Measurements from ENCODE around the gene PLEKHA6.

PLEKHA6 gene

GRCh38 chr1:204192589-204193352, 167.0 kb downstream of the PLEKHA6 start:
- TF ChIP-seq TOX (CRISPR knock-in tag; IDR thresholded peaks at IDR 0.05; ENCODE audit: borderline replicate concordance) (no peak), TCF4 (CRISPR knock-in tag; IDR thresholded peaks at IDR 0.05; ENCODE audit: borderline replicate concordance) (no peak), SNAI2 (CRISPR knock-in tag; IDR thresholded peaks at IDR 0.05) (no peak), ZNF565 (CRISPR knock-in tag; conservative IDR thresholded peaks at IDR 0.05; ENCODE audit: low read depth) (no peak), OSR1 (CRISPR knock-in tag; IDR thresholded peaks at IDR 0.05) (no peak), ZNF8 (CRISPR knock-in tag; IDR thresholded peaks at IDR 0.05) (no peak)
- ATAC-seq: no peak

GRCh38 chr1:204192046-204192445, 167.7 kb downstream of the PLEKHA6 start:
- no peak for ATAC-seq
- TF ChIP-seq PATZ1 (CRISPR knock-in tag; IDR thresholded peaks at IDR 0.05; ENCODE audit: borderline replicate concordance) (no peak), RARB (CRISPR knock-in tag; IDR thresholded peaks at IDR 0.05) (no peak)

- no peak for TF ChIP-seq ISL1 (CRISPR knock-in tag; IDR thresholded peaks at IDR 0.05)
- no peak for ATAC-seq
Measured at GRCh38 chr1:204191456-204191855, 168.3 kb downstream of the PLEKHA6 start.

DNA sequence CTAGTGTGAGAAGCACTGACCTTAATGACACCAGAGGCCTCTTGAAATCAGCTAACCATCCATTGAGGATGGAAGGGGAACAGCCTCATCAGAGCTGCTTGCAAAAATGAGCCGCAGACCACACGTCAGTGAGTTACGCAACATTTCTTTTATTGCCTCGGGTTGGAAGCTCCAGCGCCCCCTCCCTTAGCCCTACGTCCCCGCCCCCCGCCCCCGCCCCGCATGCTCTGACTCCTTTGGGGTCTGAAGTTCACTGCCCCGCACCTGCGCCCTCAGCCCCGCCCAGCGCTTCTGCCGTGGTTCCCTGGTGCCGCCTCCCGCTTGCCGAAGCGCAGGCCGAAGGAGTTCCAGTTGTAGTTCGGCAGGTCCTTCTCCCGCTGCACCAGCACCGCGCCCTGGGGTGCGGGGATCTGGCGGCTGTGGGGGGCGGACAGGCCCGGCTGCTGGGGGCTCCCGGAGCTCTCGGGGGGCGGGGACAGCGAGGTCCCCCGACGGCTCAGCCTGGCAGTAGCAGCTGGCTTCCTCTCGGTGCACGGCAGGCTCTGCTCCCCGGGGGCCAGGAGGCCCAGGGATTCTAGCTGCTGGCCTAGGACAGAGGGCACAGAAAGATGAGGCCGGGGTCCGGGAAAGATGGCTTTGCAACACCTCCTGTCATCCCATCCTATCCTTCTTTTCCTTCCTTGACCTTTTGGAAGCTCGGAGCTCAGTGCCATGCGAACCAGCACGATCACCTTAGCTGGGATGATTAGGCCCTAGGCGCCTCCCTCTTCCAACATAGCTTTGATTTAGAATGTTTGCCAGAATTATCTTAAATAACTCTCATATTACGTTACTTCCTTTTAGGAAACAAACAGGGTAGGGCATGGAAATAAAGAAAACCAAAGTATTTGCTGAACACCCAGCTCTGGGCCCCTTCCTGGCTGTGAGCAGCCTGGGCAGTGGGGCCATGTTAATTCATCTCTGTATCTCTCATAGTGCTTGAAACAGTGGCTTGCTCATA, 169.2 kb downstream of the PLEKHA6 start:
- no peak for TF ChIP-seq CSRNP3 (CRISPR knock-in tag; IDR thresholded peaks at IDR 0.05)
- TF ChIP-seq ZNF70 (CRISPR knock-in tag; IDR thresholded peaks at IDR 0.05): no peak
- no peak for TF ChIP-seq ISL1 (CRISPR knock-in tag; IDR thresholded peaks at IDR 0.05)
- no peak for TF ChIP-seq TCF4 (CRISPR knock-in tag; IDR thresholded peaks at IDR 0.05; ENCODE audit: borderline replicate concordance)
- no peak for TF ChIP-seq SNAI2 (CRISPR knock-in tag; IDR thresholded peaks at IDR 0.05)
- no peak for TF ChIP-seq CREB5 (CRISPR knock-in tag; IDR thresholded peaks at IDR 0.05; ENCODE audit: low read depth)
- TF ChIP-seq OSR1 (CRISPR knock-in tag; IDR thresholded peaks at IDR 0.05): no peak
- no peak for TF ChIP-seq PATZ1 (CRISPR knock-in tag; IDR thresholded peaks at IDR 0.05; ENCODE audit: borderline replicate concordance)
- no peak for TF ChIP-seq ARNTL (CRISPR knock-in tag; IDR thresholded peaks at IDR 0.05; ENCODE audit: borderline replicate concordance, low read depth)
- TF ChIP-seq GLIS3 (CRISPR knock-in tag; IDR thresholded peaks at IDR 0.05): no peak
- no peak for TF ChIP-seq ZNF8 (CRISPR knock-in tag; IDR thresholded peaks at IDR 0.05)
- no peak for TF ChIP-seq ZFP3 (CRISPR knock-in tag; IDR thresholded peaks at IDR 0.05)
- no peak for TF ChIP-seq ZNF565 (CRISPR knock-in tag; conservative IDR thresholded peaks at IDR 0.05; ENCODE audit: low read depth)

GRCh38 chr1:204188959-204189639, 170.6 kb downstream of the PLEKHA6 start:
- ATAC-seq: no peak
- TF ChIP-seq GLIS3 (CRISPR knock-in tag; IDR thresholded peaks at IDR 0.05) (no peak), BACH2 (CRISPR knock-in tag; IDR thresholded peaks at IDR 0.05; ENCODE audit: borderline replicate concordance) (no peak), ZNF70 (CRISPR knock-in tag; IDR thresholded peaks at IDR 0.05) (no peak), OSR1 (CRISPR knock-in tag; IDR thresholded peaks at IDR 0.05) (no peak), CREB5 (CRISPR knock-in tag; IDR thresholded peaks at IDR 0.05; ENCODE audit: low read depth) (no peak), ARNTL (CRISPR knock-in tag; IDR thresholded peaks at IDR 0.05; ENCODE audit: borderline replicate concordance, low read depth) (no peak), ISL1 (CRISPR knock-in tag; IDR thresholded peaks at IDR 0.05) (no peak), TCF4 (CRISPR knock-in tag; IDR thresholded peaks at IDR 0.05; ENCODE audit: borderline replicate concordance) (no peak), ZFP3 (CRISPR knock-in tag; IDR thresholded peaks at IDR 0.05) (no peak), RARB (CRISPR knock-in tag; IDR thresholded peaks at IDR 0.05) (no peak), CSDC2 (CRISPR knock-in tag; IDR thresholded peaks at IDR 0.05) (no peak)
- TF ChIP-seq, protein P1, sequence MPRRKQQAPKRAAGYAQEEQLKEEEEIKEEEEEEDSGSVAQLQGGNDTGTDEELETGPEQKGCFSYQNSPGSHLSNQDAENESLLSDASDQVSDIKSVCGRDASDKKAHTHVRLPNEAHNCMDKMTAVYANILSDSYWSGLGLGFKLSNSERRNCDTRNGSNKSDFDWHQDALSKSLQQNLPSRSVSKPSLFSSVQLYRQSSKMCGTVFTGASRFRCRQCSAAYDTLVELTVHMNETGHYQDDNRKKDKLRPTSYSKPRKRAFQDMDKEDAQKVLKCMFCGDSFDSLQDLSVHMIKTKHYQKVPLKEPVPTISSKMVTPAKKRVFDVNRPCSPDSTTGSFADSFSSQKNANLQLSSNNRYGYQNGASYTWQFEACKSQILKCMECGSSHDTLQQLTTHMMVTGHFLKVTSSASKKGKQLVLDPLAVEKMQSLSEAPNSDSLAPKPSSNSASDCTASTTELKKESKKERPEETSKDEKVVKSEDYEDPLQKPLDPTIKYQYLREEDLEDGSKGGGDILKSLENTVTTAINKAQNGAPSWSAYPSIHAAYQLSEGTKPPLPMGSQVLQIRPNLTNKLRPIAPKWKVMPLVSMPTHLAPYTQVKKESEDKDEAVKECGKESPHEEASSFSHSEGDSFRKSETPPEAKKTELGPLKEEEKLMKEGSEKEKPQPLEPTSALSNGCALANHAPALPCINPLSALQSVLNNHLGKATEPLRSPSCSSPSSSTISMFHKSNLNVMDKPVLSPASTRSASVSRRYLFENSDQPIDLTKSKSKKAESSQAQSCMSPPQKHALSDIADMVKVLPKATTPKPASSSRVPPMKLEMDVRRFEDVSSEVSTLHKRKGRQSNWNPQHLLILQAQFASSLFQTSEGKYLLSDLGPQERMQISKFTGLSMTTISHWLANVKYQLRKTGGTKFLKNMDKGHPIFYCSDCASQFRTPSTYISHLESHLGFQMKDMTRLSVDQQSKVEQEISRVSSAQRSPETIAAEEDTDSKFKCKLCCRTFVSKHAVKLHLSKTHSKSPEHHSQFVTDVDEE (CRISPR knock-in tag; IDR thresholded peaks at IDR 0.05): no peak

More for the DNA sequence above, 169.2 kb downstream of the PLEKHA6 start:
- no peak for ATAC-seq
